IMR-90 (cell line): ENCODE results near the gene OLFML3. TPM values are rescaled to one million over a fixed set of nuclear protein-coding genes. Genes with fewer than 3 reads are reported as not detected.
A peak's percentile ranks its signal among the peaks of the same experiment; 100 is the strongest.

Experiments used
- ATAC-seq: fragments of 200-7000 bp; cut with Tn5 transposase; 2 replicates; pipeline ENCODE4 v1.9.1; 2020; ENCODE audit warnings: low read depth, mild to moderate bottlenecking, moderate library complexity
- BruUV-seq: library from RNA; stranded (reverse); fragments of 400-500 nt; replicated peaks from 2 replicates; lab custom pipeline; 2021; lab: Mats Ljungman, UMichigan
- CTCF ChIA-PET: fragments of 300-600 bp; formaldehyde crosslinking; extraction: SDS; loops from one replicate; lab custom pipeline; 2021; ENCODE audit warnings: antibody characterized with exemption; lab: Yijun Ruan, JAX
- POLR2A ChIA-PET: fragments of 300-600 bp; sonication (Branson Sonifier 250); formaldehyde crosslinking; loops from one replicate; lab custom pipeline; 2022; ENCODE audit warnings: antibody characterized with exemption; ENCODE audit not compliant: unreplicated experiment; lab: Charles Lee
- DNase-seq: peaks from one replicate; pipeline ENCODE4 v3.0.0; 2013
- H2AFZ ChIP-seq: replicated peaks from 2 replicates; pipeline ENCODE3; 2013; ENCODE audit warnings: low read length, mild to moderate bottlenecking; ENCODE audit not compliant: poor library complexity
- H2AK5ac ChIP-seq: 2 replicates; pipeline ENCODE4 v1.6.1; 2013; ENCODE audit warnings: low read depth, low read length, inconsistent platforms
- H2AK9ac ChIP-seq: replicated peaks from 2 replicates; pipeline ENCODE3; 2013; ENCODE audit warnings: mild to moderate bottlenecking, low read depth, low read length, moderate library complexity; ENCODE audit not compliant: poor library complexity
- H2BK120ac ChIP-seq: 2 replicates; pipeline ENCODE4 v1.6.1; 2013; ENCODE audit warnings: low read depth, low read length, inconsistent platforms
- H2BK15ac ChIP-seq: 3 replicates; pipeline ENCODE4 v1.6.1; 2013; ENCODE audit warnings: low read depth, low read length, inconsistent platforms
- H2BK20ac ChIP-seq: 2 replicates; pipeline ENCODE4 v1.6.1; 2013; ENCODE audit warnings: low read depth, mild to moderate bottlenecking, inconsistent platforms, low read length, moderate library complexity
- H2BK5ac ChIP-seq: 2 replicates; pipeline ENCODE4 v1.6.1; 2013; ENCODE audit warnings: mild to moderate bottlenecking, low read depth, low read length, inconsistent platforms; ENCODE audit not compliant: poor library complexity, severe bottlenecking
- H3K14ac ChIP-seq: replicated peaks from 2 replicates; pipeline ENCODE4 v1.6.1; 2013; ENCODE audit warnings: low read depth, low read length, inconsistent platforms
- H3K18ac ChIP-seq: 2 replicates; pipeline ENCODE4 v1.6.1; 2013; ENCODE audit warnings: low read depth, low read length, control low read depth
- H3K23ac ChIP-seq: 2 replicates; pipeline ENCODE4 v1.6.1; 2013; ENCODE audit warnings: low read depth, low read length, inconsistent platforms
- H3K27ac ChIP-seq: 2 replicates; pipeline ENCODE4 v1.5.1; 2013; ENCODE audit warnings: mild to moderate bottlenecking, control low read depth, low read length; ENCODE audit not compliant: insufficient read depth
- H3K27me3 ChIP-seq: 2 replicates; pipeline ENCODE4 v1.6.1; 2013; ENCODE audit warnings: low read length; ENCODE audit not compliant: control insufficient read depth, insufficient read depth
- H3K36me3 ChIP-seq: 2 replicates; pipeline ENCODE4 v1.6.1; 2013; ENCODE audit warnings: low read length, mixed read lengths; ENCODE audit not compliant: control insufficient read depth, insufficient read depth
- H3K4ac ChIP-seq: 2 replicates; pipeline ENCODE4 v1.6.1; 2013; ENCODE audit warnings: low read depth, low read length, inconsistent platforms
- H3K4me1 ChIP-seq: 2 replicates; pipeline ENCODE4 v1.6.1; 2013; ENCODE audit warnings: low read length, mixed read lengths; ENCODE audit not compliant: control insufficient read depth, insufficient read depth
- H3K4me2 ChIP-seq: 2 replicates; pipeline ENCODE4 v1.6.1; 2013; ENCODE audit warnings: low read depth, mild to moderate bottlenecking, control low read depth, low read length, moderate library complexity
- H3K4me3 ChIP-seq: 2 replicates; pipeline ENCODE4 v1.5.1; 2013; ENCODE audit warnings: low read depth, mild to moderate bottlenecking, control low read depth, low read length, moderate library complexity; ENCODE audit not compliant: insufficient read depth
- H3K56ac ChIP-seq: 2 replicates; pipeline ENCODE4 v1.6.1; 2013; ENCODE audit warnings: low read length, inconsistent platforms; ENCODE audit not compliant: insufficient read depth; ENCODE audit errors: extremely low read depth
- H3K79me1 ChIP-seq, 2 experiments: 2 replicates each; pipeline ENCODE4 v1.6.1; 2013; ENCODE audit warnings: low read length in 2 of 2, inconsistent platforms in 1 of 2, low read depth in 1 of 2
- H3K9ac ChIP-seq: 2 replicates; pipeline ENCODE4 v1.6.1; 2013; ENCODE audit warnings: low read depth, low read length, control low read depth
- H3K9me1 ChIP-seq: 2 replicates; pipeline ENCODE4 v1.6.1; 2013; ENCODE audit warnings: low read length, inconsistent platforms; ENCODE audit not compliant: insufficient read depth
- H3K9me3 ChIP-seq: 2 replicates; pipeline ENCODE4 v1.6.1; 2013; ENCODE audit warnings: low read length; ENCODE audit not compliant: control insufficient read depth, insufficient read depth
- H4K20me1 ChIP-seq: 2 replicates; pipeline ENCODE4 v1.6.1; 2013; ENCODE audit warnings: low read length, inconsistent platforms; ENCODE audit not compliant: insufficient read depth
- H4K5ac ChIP-seq: 2 replicates; pipeline ENCODE4 v1.6.1; 2013; ENCODE audit warnings: mild to moderate bottlenecking, low read depth, low read length, control low read depth
- H4K8ac ChIP-seq, 2 experiments: 2 replicates each; pipeline ENCODE4 v1.6.1; 2013; ENCODE audit warnings: low read depth in 2 of 2, low read length in 2 of 2, control low read depth in 1 of 2, inconsistent platforms in 1 of 2
- H4K91ac ChIP-seq: 2 replicates; pipeline ENCODE4 v1.6.1; 2013; ENCODE audit warnings: low read depth, low read length, inconsistent platforms; ENCODE audit not compliant: insufficient read depth
- MAZ ChIP-seq: IDR thresholded peaks from 2 replicates; pipeline ENCODE4 v1.6.1; 2012; ENCODE audit warnings: low read depth, mild to moderate bottlenecking, low read length, improper control_type of control experiment, moderate library complexity, borderline replicate concordance
- MXI1 ChIP-seq: IDR thresholded peaks from 2 replicates; pipeline ENCODE4 v1.6.1; 2012; ENCODE audit warnings: low read depth, mild to moderate bottlenecking, low read length, moderate library complexity, borderline replicate concordance
- NFE2L2 ChIP-seq: fragments of 150-350 bp; IDR thresholded peaks from 2 replicates; pipeline ENCODE4 v1.6.1; 2016; ENCODE audit warnings: low read depth, mild to moderate bottlenecking, low read length
- RFX5 ChIP-seq: IDR thresholded peaks from 2 replicates; pipeline ENCODE4 v1.8.0; 2012; ENCODE audit warnings: low read depth, mild to moderate bottlenecking, low read length, moderate library complexity
- WGBS, 2 experiments: methylation state at CpG; one replicate each; pipeline versions ENCODE4 v1.1.5 to v1.1.7; 2013; ENCODE audit warnings: missing lambda C conversion rate in 2 of 2; ENCODE audit not compliant: insufficient read length in 1 of 2; ENCODE audit errors: extremely low coverage in 2 of 2; 5-methylcytosine and 5-hydroxymethylcytosine counted together
- dilution Hi-C: fragments of 300-500 bp; cut with HindIII; formaldehyde crosslinking; loops from one replicate; pipeline ENCODE4 v1.14.3; 2018; ENCODE audit warnings: low sequenced_read_pairs; ENCODE audit not compliant: unreplicated experiment
- in situ Hi-C: fragments of 300-500 bp; cut with MboI; formaldehyde crosslinking; loops from 3 replicates; pipeline ENCODE4 v1.14.3; 2019; ENCODE audit warnings: low sequenced_read_pairs, inconsistent platforms, mixed read lengths
- intact Hi-C: fragments of 100-400 bp; cut with micrococcal nuclease; formaldehyde crosslinking; loops from 2 replicates; pipeline ENCODE4 v1.10.0; 2022
- polyA plus RNA-seq, 3 experiments: library from polyadenylated mRNA; depleted of rRNA; stranded (reverse); fragments of >200 nt; gene quantifications; 2 replicates each; pipeline ENCODE4 v1.2.3, GENCODE V29; 2012; ENCODE audit warnings: low replicate concordance in 1 of 3
- total RNA-seq: library from RNA; depleted of rRNA; stranded (reverse); fragments of >200 nt; gene quantifications from 2 replicates; pipeline ENCODE4 v1.2.3, GENCODE V29; 2012

Gene OLFML3
- total and polyA plus RNA-seq, 2 of the 4 experiments (the other 2 are of a cell fraction) = 40.9 to 71.3 TPM

DNA sequence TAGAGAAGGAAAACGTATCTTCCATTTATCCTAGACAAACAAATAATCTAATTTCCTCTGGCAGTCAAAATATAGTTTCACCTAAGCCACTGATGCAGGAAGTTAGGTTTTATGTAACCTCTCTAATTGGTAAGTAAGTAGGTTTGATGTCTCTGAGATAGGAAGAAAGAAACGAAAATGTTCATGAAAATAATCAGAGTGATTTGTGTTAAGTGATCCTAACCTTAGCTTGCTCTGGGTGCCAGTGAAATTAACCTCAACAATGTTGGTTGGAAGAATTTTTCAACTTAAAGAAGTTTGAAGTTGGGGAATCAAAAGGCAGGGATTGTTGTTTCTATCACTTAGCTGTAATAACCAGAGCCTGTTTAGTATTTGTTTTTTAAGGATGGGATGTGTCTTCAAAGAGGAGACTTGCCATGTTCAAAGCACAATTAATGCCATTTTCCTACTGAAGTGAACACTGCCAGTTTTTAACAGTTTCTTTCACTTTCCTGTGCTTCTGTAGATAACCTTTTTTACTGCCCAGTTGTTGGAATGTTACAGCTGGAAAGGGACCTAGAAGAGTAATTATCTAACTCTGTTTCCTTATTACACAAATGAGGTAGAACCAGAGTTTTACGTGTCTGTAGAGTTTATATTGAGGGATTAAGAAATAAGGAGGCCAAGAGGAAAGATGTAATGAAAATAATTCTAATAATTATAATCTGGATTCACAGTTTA lies 31.7 kb upstream of the OLFML3 start:
- peaks cover 14% of the 10 kb centered on the region; the same call in 1 of the 2 replicates for H4K20me1 ChIP-seq

More for the DNA sequence above, 31.7 kb upstream of the OLFML3 start:
- Histone ChIP-seq H2AK9ac (no peak overlapping the region), H3K27ac (no peak overlapping the region), H2BK20ac (no peak overlapping the region), H4K91ac (no peak overlapping the region), H3K79me1 (peaks cover 29 to 53% of the 10 kb centered on the region in 2 experiments), H4K5ac (peak overlapping the region; percentile 11; the same call in 1 of the 2 replicates), H3K4me1 (peaks cover 7% of the 10 kb centered on the region), H3K56ac (no peak overlapping the region), H2AFZ (no peak overlapping the region), H2AK5ac (no peak overlapping the region), H3K9me3 (no peaks in the 10 kb centered on the region), H2BK5ac (no peak overlapping the region), H2BK120ac (no peak overlapping the region), H3K36me3 (peaks cover 6% of the 10 kb centered on the region; the same call in 1 of the 2 replicates), H3K27me3 (no peaks in the 10 kb centered on the region), H3K4me3 (no peak overlapping the region), H3K9me1 (peaks cover 3% of the 10 kb centered on the region; the same call in 1 of the 2 replicates), H3K4me2 (no peak overlapping the region), H3K23ac (peak overlapping the region; percentile 37; the same call in 1 of the 2 replicates), H3K9ac (no peak overlapping the region), H3K18ac (no peak overlapping the region), H3K4ac (no peak overlapping the region), H2BK15ac (no peak overlapping the region), H4K8ac (no peak overlapping the region), H3K14ac (peak overlapping the region; percentile 24; the same call in 1 of the 2 replicates)
- no peak; the same call in 1 of the 2 replicates for ATAC-seq
- intact Hi-C loops = loop anchor here (5.0 kb wide), 1 partner anchor 110 kb away; no protein-coding TSS in a partner anchor
- no peak for DNase-seq
- in situ Hi-C loops = no loop called here
- ChIA-PET CTCF (interaction anchor here (1.2 to 1.5 kb wide), 2 partner anchors 10 to 11 kb away, joined by 3 to 5 read pairs; no protein-coding TSS in a partner anchor), POLR2A (no interaction called here)
- dilution Hi-C loops = no loop called here
- WGBS, 2 experiments = no CpG with 5 or more reads among the region's 3 CpGs
- BruUV-seq = no TSS peak
- TF ChIP-seq RFX5 = no peak
- no peak for TF ChIP-seq NFE2L2
- TF ChIP-seq MXI1 = no peak
- no peak for TF ChIP-seq MAZ
